ENCODE results near the gene PWWP2A.

The PWWP2A gene

DNA sequence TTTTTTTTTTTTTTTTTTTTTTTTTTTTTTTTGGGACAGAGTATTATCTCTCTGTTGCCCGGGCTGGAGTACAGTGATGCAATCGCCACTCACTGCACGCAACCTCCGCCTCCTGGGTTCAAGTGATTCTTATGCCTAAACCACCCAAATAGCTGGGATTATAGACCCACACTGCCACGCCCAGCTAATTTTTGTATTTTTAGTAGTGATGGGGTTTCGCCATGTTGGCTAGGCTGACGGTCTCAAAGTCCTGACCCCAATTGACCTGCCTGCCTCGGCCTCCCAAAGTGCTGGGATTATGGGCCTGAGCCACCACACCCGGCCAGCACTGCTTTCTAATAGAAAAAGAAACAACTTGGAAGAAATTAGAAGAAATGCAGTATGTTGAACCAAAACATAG is 71.1 kb downstream of the PWWP2A start:
- Mint-ChIP-seq H3K4me1 (ENCODE audit: low read depth in 2 of 2) (peaks cover 2 to 4% of the 10 kb centered on the region in 2 donors), H3K36me3 (ENCODE audit: insufficient read depth) (peaks cover 71% of the 10 kb centered on the region), H3K27me3 (no peaks in the 10 kb centered on the region), H3K27ac (no peak overlapping the region), H3K4me3 (no peak overlapping the region), H3K9me3 (no peaks in the 10 kb centered on the region)
- no peak for ATAC-seq (replicated peaks)
- no peak for DNase-seq

DNA sequence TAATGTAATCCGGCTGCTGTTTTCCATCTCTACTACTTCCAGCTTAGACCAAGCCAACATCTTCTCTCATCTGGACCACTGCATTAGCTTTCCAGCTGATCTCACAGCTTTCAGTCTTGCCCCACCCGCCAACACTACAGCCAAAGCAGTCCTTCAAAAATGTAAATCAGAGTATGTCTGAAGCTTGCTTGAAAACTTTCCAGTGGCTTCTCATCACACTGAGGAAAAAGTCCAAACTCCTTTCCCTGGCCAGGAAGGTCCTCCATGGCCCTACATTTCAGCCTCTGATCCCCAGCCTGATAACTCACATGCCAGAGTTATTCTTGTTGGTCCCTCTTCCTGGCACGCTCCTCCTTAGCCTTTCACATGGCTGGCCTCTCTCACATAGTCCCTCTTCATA is 71.8 kb downstream of the PWWP2A start:
- Mint-ChIP-seq H3K36me3 (ENCODE audit: insufficient read depth) (peaks cover 64% of the 10 kb centered on the region), H3K4me3 (no peak overlapping the region), H3K9me3 (no peaks in the 10 kb centered on the region), H3K4me1 (ENCODE audit: low read depth in 2 of 2) (peaks cover 2 to 4% of the 10 kb centered on the region in 2 donors), H3K27me3 (no peaks in the 10 kb centered on the region), H3K27ac (peak overlapping the region in 1 of 2 donors; percentile 72)
- ATAC-seq (replicated peaks), result no peak
- no peak for DNase-seq

DNA sequence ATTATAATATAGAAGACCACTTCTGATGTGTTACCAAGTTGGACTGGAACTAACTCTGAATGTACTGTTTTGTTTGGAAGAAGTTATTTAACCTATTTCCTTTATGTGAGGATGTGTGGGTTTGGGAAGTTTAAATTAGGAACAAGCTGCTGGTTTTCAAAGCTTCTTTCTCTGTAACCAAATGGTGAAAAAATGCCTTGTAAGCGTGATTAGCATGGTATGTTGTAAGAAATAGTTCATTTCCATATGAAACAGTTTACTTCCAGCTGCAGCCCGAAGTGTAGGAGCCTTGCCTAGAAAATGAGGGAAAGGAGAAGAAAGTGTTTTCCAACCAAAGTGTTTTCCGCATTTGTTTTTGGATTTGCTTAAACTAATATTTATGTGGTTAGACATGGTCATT is 74.3 kb downstream of the PWWP2A start:
- Mint-ChIP-seq H3K4me1 (ENCODE audit: low read depth in 2 of 2) (peaks cover 2 to 4% of the 10 kb centered on the region in 2 donors), H3K36me3 (ENCODE audit: insufficient read depth) (peaks cover 45% of the 10 kb centered on the region), H3K4me3 (no peak overlapping the region), H3K27me3 (no peaks in the 10 kb centered on the region), H3K27ac (peak overlapping the region in 1 of 2 donors; percentile 38), H3K9me3 (no peaks in the 10 kb centered on the region)
- ATAC-seq (replicated peaks) (no peak), DNase-seq (no peak)

DNA sequence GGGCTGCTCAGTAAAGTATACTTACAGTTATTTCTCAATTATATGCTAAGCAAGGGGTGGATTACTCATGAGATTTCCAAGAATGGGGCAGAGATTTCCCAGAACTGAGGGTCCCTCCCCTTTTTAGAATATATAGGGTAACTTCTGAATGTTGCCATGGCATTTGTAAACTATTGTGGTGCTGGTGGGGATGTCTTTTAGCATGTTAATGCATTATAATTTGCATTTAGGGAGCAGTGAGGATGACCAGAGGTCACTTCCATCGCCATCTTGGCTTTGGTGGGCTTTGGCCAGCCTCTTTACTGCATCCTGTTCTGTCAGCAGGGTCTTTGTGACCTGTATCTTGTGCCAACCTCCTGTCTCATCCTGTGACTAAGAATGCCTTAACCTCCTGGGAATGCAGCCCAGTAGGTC is 74.9 kb downstream of the PWWP2A start:
- no peak overlapping the region for H3K27ac Mint-ChIP-seq
- DNase-seq, result no peak
- peaks cover 2 to 4% of the 10 kb centered on the region in 2 donors for H3K4me1 Mint-ChIP-seq (ENCODE audit: low read depth in 2 of 2)
- no peak for ATAC-seq (replicated peaks)
- no peaks in the 10 kb centered on the region for H3K27me3 Mint-ChIP-seq
- H3K9me3 Mint-ChIP-seq, result no peaks in the 10 kb centered on the region
- H3K4me3 Mint-ChIP-seq, result no peak overlapping the region
- peaks cover 39% of the 10 kb centered on the region for H3K36me3 Mint-ChIP-seq (ENCODE audit: insufficient read depth)

DNA sequence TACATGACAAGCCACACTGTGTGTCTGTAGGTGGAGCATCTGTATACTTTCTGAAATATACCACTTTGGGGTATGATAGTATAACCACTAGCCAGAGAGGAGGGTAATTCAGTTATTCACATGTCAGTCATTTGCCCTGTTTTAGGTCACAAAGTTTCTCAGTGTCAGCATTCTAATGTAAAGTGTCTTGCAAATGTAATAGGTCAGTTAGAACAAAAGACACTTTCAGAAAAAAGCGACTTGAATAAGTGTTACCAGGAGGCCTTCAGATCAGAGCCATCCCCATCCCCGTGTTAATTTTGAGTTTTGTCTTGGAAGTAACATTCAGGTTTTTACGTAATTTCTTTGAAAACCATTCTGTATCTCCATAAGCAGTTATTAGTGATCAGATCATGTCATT is 76.6 kb downstream of the PWWP2A start:
- no peak overlapping the region for H3K4me3 Mint-ChIP-seq
- no peaks in the 10 kb centered on the region for H3K9me3 Mint-ChIP-seq
- H3K4me1 Mint-ChIP-seq (ENCODE audit: low read depth in 2 of 2), result peaks cover 2 to 7% of the 10 kb centered on the region in 2 donors
- H3K27me3 Mint-ChIP-seq, result no peaks in the 10 kb centered on the region
- DNase-seq, result no peak
- peaks cover 38% of the 10 kb centered on the region for H3K36me3 Mint-ChIP-seq (ENCODE audit: insufficient read depth)
- ATAC-seq (replicated peaks), result no peak
- no peak overlapping the region for H3K27ac Mint-ChIP-seq

Data from effector memory CD8-positive, alpha-beta T cell (primary cell).